GM12892 (cell line): ENCODE measurements around the gene PIP4K2A.

Experiments used
- POLR2A ChIP-seq: IDR thresholded peaks from 2 replicates; pipeline ENCODE4 v1.6.1; 2011; ENCODE audit warnings: low read depth, low read length, control low read depth
- POLR2AphosphoS5 ChIP-seq: IDR thresholded peaks from 2 replicates; pipeline ENCODE4 v1.6.1; 2011; ENCODE audit warnings: low read depth, low read length, control low read depth
- TAF1 ChIP-seq: IDR thresholded peaks from 2 replicates; pipeline ENCODE4 v1.6.1; 2011; ENCODE audit warnings: low read depth, mild to moderate bottlenecking, control low read depth, low read length, borderline replicate concordance

- TF ChIP-seq POLR2A, result no peak
- TF ChIP-seq POLR2AphosphoS5, result no peak
- no peak for TF ChIP-seq TAF1
Observed at GRCh38 chr10:22580711-22581110, 133.7 kb downstream of the PIP4K2A start.
